K562 (cell line): ENCODE data around the gene CELSR1. TPM values are rescaled to one million over a fixed set of nuclear protein-coding genes. Genes with fewer than 3 reads are reported as not detected.
A peak's percentile ranks its signal among the peaks of the same experiment; 100 is the strongest.

Experiments used
- DIDO1 ChIP-seq: fragments of 450-650 bp; IDR thresholded peaks from 2 replicates; pipeline ENCODE4 v1.6.1; 2016; ENCODE audit warnings: low read depth, missing biosample characterization, missing genetic modification characterization
- ETV6 ChIP-seq, 3 experiments: fragments of 150-350 bp in 1 of 3; sonication (generic) in 1 of 3; formaldehyde crosslinking in 1 of 3; IDR thresholded peaks; 2 replicates each; pipeline versions ENCODE4 v1.6.1 to v1.8.0; 2014 to 2022; ENCODE audit warnings: borderline replicate concordance in 2 of 3, low read depth in 2 of 3, antibody characterized with exemption in 1 of 3, low read length in 1 of 3, mild to moderate bottlenecking in 1 of 3, missing genetic modification reagents in 1 of 3
- HMG20B ChIP-seq: fragments of 250-450 bp; sonication (Bioruptor Pico); IDR thresholded peaks from 2 replicates; pipeline ENCODE4 v1.5.0; 2021; ENCODE audit warnings: mild to moderate bottlenecking
- HSF4 ChIP-seq: fragments of 250-450 bp; sonication (Bioruptor Pico); IDR thresholded peaks from 2 replicates; pipeline ENCODE4 v2.1.2; 2022; ENCODE audit warnings: mild to moderate bottlenecking, moderate library complexity, borderline replicate concordance
- PHF8 ChIP-seq: fragments of 200-600 bp; sonication (generic); IDR thresholded peaks from 2 replicates; pipeline ENCODE4 v1.6.1; 2012; ENCODE audit warnings: mixed run types, mild to moderate bottlenecking, inconsistent platforms, low read length, moderate library complexity, borderline replicate concordance
- SETDB1 ChIP-seq: IDR thresholded peaks from one replicate; pipeline ENCODE4 v1.6.1; 2012; ENCODE audit warnings: low read length, control low read depth, inconsistent platforms
- SRSF3 ChIP-seq: fragments of 200-400 bp; formaldehyde crosslinking; IDR thresholded peaks from 2 replicates; pipeline ENCODE4 v1.6.1; 2016; ENCODE audit warnings: mild to moderate bottlenecking, low read length, moderate library complexity; ENCODE audit not compliant: insufficient read depth
- TBP ChIP-seq: optimal IDR thresholded peaks from 2 replicates; pipeline ENCODE3; 2011; ENCODE audit warnings: low read depth, low read length, improper control_type of control experiment
- VEZF1 ChIP-seq: fragments of 200-800 bp; sonication (Bioruptor generic); IDR thresholded peaks from 2 replicates; pipeline ENCODE4 v1.6.1; 2017; ENCODE audit warnings: missing genetic modification characterization, missing compliant biosample characterization
- ZBTB11 ChIP-seq, 3 experiments: fragments of 200-800 bp in 1 of 3; fragments of 250-450 bp in 1 of 3; fragments of 450-650 bp in 1 of 3; sonication (Bioruptor Pico) in 1 of 3; sonication (Bioruptor generic) in 1 of 3; formaldehyde crosslinking in 1 of 3; IDR thresholded peaks; 2 replicates each; pipeline versions ENCODE4 v1.6.1 to v1.8.0; 2016 to 2022; ENCODE audit warnings: mild to moderate bottlenecking in 2 of 3, missing genetic modification characterization in 2 of 3, missing compliant biosample characterization in 1 of 3, moderate library complexity in 1 of 3
- ZEB2 ChIP-seq: fragments of 450-650 bp; IDR thresholded peaks from 2 replicates; pipeline ENCODE4 v1.6.1; 2016
- ZNF165 ChIP-seq: fragments of 250-450 bp; sonication (Bioruptor Pico); IDR thresholded peaks from 2 replicates; pipeline ENCODE4 v1.4.0; 2020; ENCODE audit warnings: borderline replicate concordance
- ZNF431 ChIP-seq: sonication (generic); formaldehyde crosslinking; IDR thresholded peaks from 2 replicates; pipeline ENCODE4 v1.8.0; 2022; ENCODE audit warnings: mild to moderate bottlenecking, missing genetic modification reagents
- ZNF583 ChIP-seq: fragments of 250-450 bp; sonication (Bioruptor Pico); IDR thresholded peaks from 2 replicates; pipeline ENCODE4 v1.4.0; 2020
- ZNF695 ChIP-seq: fragments of 450-650 bp; formaldehyde crosslinking; IDR thresholded peaks from 2 replicates; pipeline ENCODE4 v1.4.0; 2020; ENCODE audit warnings: mild to moderate bottlenecking, moderate library complexity
- polyA plus RNA-seq, 8 experiments: library from polyadenylated mRNA; depleted of rRNA in 4 of 8; stranded (reverse) in 5 of 8; unstranded in 3 of 8; fragments of >200 nt; fragmentation: Nextera tagmentation in 2 of 8; fragmentation: Illumina TruSeq in 1 of 8; extraction: Ambion mirVana in 2 of 8; extraction: Trizol in 1 of 8; gene quantifications; 2 replicates each; pipeline versions ENCODE4 v1.2.1 to v1.2.3, GENCODE V29; 2011 to 2014; ENCODE audit warnings: inconsistent platforms in 1 of 8, missing spikeins in 1 of 8
- total RNA-seq, 7 experiments: library from RNA; depleted of rRNA in 6 of 7; stranded (reverse); fragments of >200 nt in 6 of 7; fragmentation: Illumina TruSeq in 2 of 7; extraction: Trizol in 2 of 7; gene quantifications; 2 replicates each; pipeline versions ENCODE4 v1.2.1 to v1.2.3, GENCODE V29; 2011 to 2021; ENCODE audit warnings: low replicate concordance in 1 of 7
- TF ChIP-seq, protein P1 (sequence below), 2 experiments: fragments of 450-650 bp; conservative IDR thresholded peaks; 2 replicates each; pipeline ENCODE4 v1.6.1; 2017; ENCODE audit warnings: mild to moderate bottlenecking in 2 of 2, moderate library complexity in 2 of 2
- TF ChIP-seq, protein P2 (sequence below): fragments of 250-450 bp; sonication (Bioruptor Pico); IDR thresholded peaks from 2 replicates; pipeline ENCODE4 v1.4.0; 2020; ENCODE audit warnings: borderline replicate concordance

Gene CELSR1
- total and polyA plus RNA-seq, 9 of the 15 experiments (the other 6 are each of a cell fraction or from before 2014, with no cell fraction given), result under 0.01 to 0.09 TPM; not detected in 7

GRCh38 chr22:46335201-46336118 is 202.0 kb downstream of the CELSR1 start, which contains the start of gene TRMU (continued):
- TF ChIP-seq, protein P1, sequence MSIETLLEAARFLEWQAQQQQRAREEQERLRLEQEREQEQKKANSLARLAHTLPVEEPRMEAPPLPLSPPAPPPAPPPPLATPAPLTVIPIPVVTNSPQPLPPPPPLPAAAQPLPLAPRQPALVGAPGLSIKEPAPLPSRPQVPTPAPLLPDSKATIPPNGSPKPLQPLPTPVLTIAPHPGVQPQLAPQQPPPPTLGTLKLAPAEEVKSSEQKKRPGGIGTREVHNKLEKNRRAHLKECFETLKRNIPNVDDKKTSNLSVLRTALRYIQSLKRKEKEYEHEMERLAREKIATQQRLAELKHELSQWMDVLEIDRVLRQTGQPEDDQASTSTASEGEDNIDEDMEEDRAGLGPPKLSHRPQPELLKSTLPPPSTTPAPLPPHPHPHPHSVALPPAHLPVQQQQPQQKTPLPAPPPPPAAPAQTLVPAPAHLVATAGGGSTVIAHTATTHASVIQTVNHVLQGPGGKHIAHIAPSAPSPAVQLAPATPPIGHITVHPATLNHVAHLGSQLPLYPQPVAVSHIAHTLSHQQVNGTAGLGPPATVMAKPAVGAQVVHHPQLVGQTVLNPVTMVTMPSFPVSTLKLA (conservative IDR thresholded peaks at IDR 0.05), result peak; percentile 38 to 76; a peak in 3 of 4 replicates
- no peak for TF ChIP-seq ZNF583
- no peak; the same call in 1 of the 2 replicates for TF ChIP-seq VEZF1 (CRISPR knock-in tag)
- TF ChIP-seq, protein P2, sequence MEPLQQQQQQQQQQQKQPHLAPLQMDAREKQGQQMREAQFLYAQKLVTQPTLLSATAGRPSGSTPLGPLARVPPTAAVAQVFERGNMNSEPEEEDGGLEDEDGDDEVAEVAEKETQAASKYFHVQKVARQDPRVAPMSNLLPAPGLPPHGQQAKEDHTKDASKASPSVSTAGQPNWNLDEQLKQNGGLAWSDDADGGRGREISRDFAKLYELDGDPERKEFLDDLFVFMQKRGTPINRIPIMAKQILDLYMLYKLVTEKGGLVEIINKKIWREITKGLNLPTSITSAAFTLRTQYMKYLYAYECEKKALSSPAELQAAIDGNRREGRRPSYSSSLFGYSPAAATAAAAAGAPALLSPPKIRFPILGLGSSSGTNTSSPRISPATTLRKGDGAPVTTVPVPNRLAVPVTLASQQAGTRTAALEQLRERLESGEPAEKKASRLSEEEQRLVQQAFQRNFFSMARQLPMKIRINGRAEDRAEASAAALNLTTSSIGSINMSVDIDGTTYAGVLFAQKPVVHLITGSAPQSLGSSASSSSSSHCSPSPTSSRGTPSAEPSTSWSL (CRISPR knock-in tag), result no peak
- TF ChIP-seq PHF8, result peak; percentile 84; the same call in 1 of the 2 replicates
- no peak for TF ChIP-seq HMG20B
- no peak for TF ChIP-seq ZNF695 (CRISPR knock-in tag)
- TF ChIP-seq TBP, result peak; percentile 64
- peak; percentile 90 for TF ChIP-seq ZEB2
- peak; percentile 92 to 99 (median 97) for TF ChIP-seq ZBTB11 (CRISPR knock-in tag; IDR thresholded peaks at IDR 0.05)
- no peak for TF ChIP-seq SRSF3
- TF ChIP-seq ZNF165 (CRISPR knock-in tag), result no peak
- no peak for TF ChIP-seq SETDB1
- no peak for TF ChIP-seq ETV6 (IDR thresholded peaks at IDR 0.05; ENCODE audit: borderline replicate concordance in 1 of 2, low read depth in 2 of 2, low read length in 1 of 2)
- no peak for TF ChIP-seq ETV6 (CRISPR knock-in tag; IDR thresholded peaks at IDR 0.05; ENCODE audit: borderline replicate concordance)
- TF ChIP-seq HSF4 (CRISPR knock-in tag), result no peak
- TF ChIP-seq DIDO1, result peak; percentile 88
- no peak for TF ChIP-seq ZNF431 (CRISPR knock-in tag)
